CD4-positive, alpha-beta T cell (primary cell): Measurements from ENCODE around the gene PEX10. TPM values are rescaled to one million over a fixed set of nuclear protein-coding genes. Genes with fewer than 3 reads are reported as not detected.

Experiments used
- ATAC-seq: fragments of 200-7000 bp; cut with Tn5 transposase; one replicate; pipeline ENCODE4 v1.10.0; 2022; ENCODE audit warnings: mild to moderate bottlenecking; ENCODE audit not compliant: poor library complexity
- CTCF ChIA-PET: fragments of 350-600 bp; sonication (Branson Sonifier 250); formaldehyde crosslinking; loops from one replicate; lab custom pipeline; 2021; ENCODE audit warnings: antibody characterized with exemption, inconsistent platforms; lab: Charles Lee
- POLR2A ChIA-PET: fragments of 350-600 bp; sonication (Branson Sonifier 250); formaldehyde crosslinking; loops from one replicate; lab custom pipeline; 2021; ENCODE audit warnings: antibody characterized with exemption, inconsistent platforms; lab: Charles Lee
- DNase-seq, 14 experiments: peaks; one replicate each; pipeline ENCODE4 v3.0.0-alpha.2; 2013 to 2020; ENCODE audit warnings: mixed read lengths in 2 of 14
- H3K27ac ChIP-seq, 2 donors: one replicate each; pipeline versions ENCODE4 v1.5.1 to v1.7.0; 2013; ENCODE audit warnings: low read length in 2 of 2, low read depth in 1 of 2, mild to moderate bottlenecking in 1 of 2
- H3K27me3 ChIP-seq, 2 experiments: 1 replicate in 1 of 2; 2 replicates in 1 of 2; pipeline versions ENCODE4 v1.6.1 to v1.7.0; 2013; ENCODE audit warnings: low read length in 2 of 2, control low read depth in 1 of 2, mild to moderate bottlenecking in 1 of 2, moderate library complexity in 1 of 2; ENCODE audit not compliant: insufficient read depth in 2 of 2, control insufficient read depth in 1 of 2
- H3K36me3 ChIP-seq: one replicate; pipeline ENCODE4 v1.6.1; 2013; ENCODE audit warnings: low read length, control low read depth; ENCODE audit not compliant: insufficient read depth
- H3K4me1 ChIP-seq: one replicate; pipeline ENCODE4 v1.6.1; 2013; ENCODE audit warnings: low read length, control low read depth; ENCODE audit not compliant: insufficient read depth
- H3K4me3 ChIP-seq: one replicate; pipeline ENCODE4 v1.5.1; 2013; ENCODE audit warnings: mild to moderate bottlenecking, low read length, moderate library complexity
- H3K9me3 ChIP-seq, 2 experiments: 1 replicate in 1 of 2; 2 replicates in 1 of 2; pipeline versions ENCODE4 v1.6.1 to v1.7.0; 2013; ENCODE audit warnings: low read length in 2 of 2, mild to moderate bottlenecking in 2 of 2, control low read depth in 1 of 2, moderate library complexity in 1 of 2; ENCODE audit not compliant: control insufficient read depth in 1 of 2, insufficient read depth in 1 of 2
- H3K27ac Mint-ChIP-seq: one replicate; pipeline ENCODE4 v1.8.0; 2020; ENCODE audit warnings: mixed read lengths
- H3K27me3 Mint-ChIP-seq: one replicate; pipeline ENCODE4 v1.8.0; 2021; ENCODE audit warnings: mixed read lengths
- H3K36me3 Mint-ChIP-seq: one replicate; pipeline ENCODE4 v1.8.0; 2021; ENCODE audit warnings: low read depth, mixed read lengths
- H3K4me1 Mint-ChIP-seq: one replicate; pipeline ENCODE4 v1.8.0; 2021; ENCODE audit warnings: low read depth, mixed read lengths
- H3K4me3 Mint-ChIP-seq: one replicate; pipeline ENCODE4 v1.8.0; 2020; ENCODE audit warnings: mild to moderate bottlenecking, mixed read lengths
- H3K9me3 Mint-ChIP-seq: one replicate; pipeline ENCODE4 v1.8.0; 2020; ENCODE audit warnings: mixed read lengths
- CTCF ChIP-seq: fragments of 200-600 bp; IDR thresholded peaks from one replicate; pipeline ENCODE4 v1.8.0; 2022; ENCODE audit warnings: antibody characterized with exemption, mild to moderate bottlenecking
- intact Hi-C, 2 experiments: fragments of 100-400 bp; cut with DNase I in 1 of 2; cut with micrococcal nuclease in 1 of 2; formaldehyde crosslinking; loops; one replicate each; pipeline versions ENCODE4 v1.15.1 to v1.9.0; 2023 to 2025; cut with DNase I, micrococcal nuclease
- total RNA-seq, 174 experiments: library from RNA in 2 of 174; stranded (reverse) in 2 of 174; gene quantifications; one replicate each; pipeline ENCODE4 v1.2.3 and lab custom pipeline; 2021 to 2026

PEX10 gene
- total RNA-seq, 2 experiments from 2014 or later, result 12.0 to 12.5 TPM

GRCh38 chr1:2389644-2390043 is 22.7 kb downstream of the PEX10 start:
- Histone ChIP-seq H3K27ac (no peak overlapping the region), H3K4me1 (peaks cover 38% of the 10 kb centered on the region), H3K4me3 (no peak overlapping the region), H3K36me3 (peaks cover 20% of the 10 kb centered on the region), H3K27me3 (no peaks in the 10 kb centered on the region), H3K9me3 (no peaks in the 10 kb centered on the region)
- intact Hi-C loops, result loop anchor here (2.0 to 10.0 kb wide), 4 partner anchors 75 to 755 kb away; partner anchors contain the start of genes FAAP20 (in 1 of the 2) and MMP23B (in 1 of the 2)
- H3K4me3 Mint-ChIP-seq, result peak overlapping the region; percentile 79
- H3K36me3 Mint-ChIP-seq, result peaks cover 27% of the 10 kb centered on the region
- no peaks in the 10 kb centered on the region for H3K27me3 Mint-ChIP-seq
- no peak for TF ChIP-seq CTCF
- peak in 1 of 14 experiments; percentile 3 for DNase-seq
- ChIA-PET CTCF (interaction anchor here (1.2 to 1.3 kb wide), 2 partner anchors 8 to 195 kb away, joined by 5 read pairs; partner anchors contain the start of gene FAAP20), POLR2A (no interaction called here)
- no peaks in the 10 kb centered on the region for H3K9me3 Mint-ChIP-seq
- ATAC-seq, result no peak
- H3K27ac Mint-ChIP-seq, result no peak overlapping the region
- H3K4me1 Mint-ChIP-seq, result peaks cover 26% of the 10 kb centered on the region

- Histone ChIP-seq H3K36me3 (peaks cover 7% of the 10 kb centered on the region), H3K27me3 (no peaks in the 10 kb centered on the region), H3K27ac (no peak overlapping the region), H3K9me3 (no peaks in the 10 kb centered on the region), H3K4me3 (no peak overlapping the region), H3K4me1 (peaks cover 24% of the 10 kb centered on the region)
- intact Hi-C loops, result loop anchor here in 1 of 2 experiments (10.0 kb wide), 1 partner anchor 73 kb away; no protein-coding TSS in a partner anchor
- H3K4me1 Mint-ChIP-seq, result peaks cover 12% of the 10 kb centered on the region
- no peak overlapping the region for H3K27ac Mint-ChIP-seq
- H3K36me3 Mint-ChIP-seq, result peaks cover 16% of the 10 kb centered on the region
- POLR2A ChIA-PET, result no interaction called here
- H3K9me3 Mint-ChIP-seq, result no peaks in the 10 kb centered on the region
- CTCF ChIA-PET, result interaction anchor here (0.8 kb wide), 1 partner anchor 26 kb away, joined by 3 read pairs; no protein-coding TSS in a partner anchor
- TF ChIP-seq CTCF, result no peak
- DNase-seq (peak in 1 of 14 experiments; percentile 1), ATAC-seq (no peak)
- no peaks in the 10 kb centered on the region for H3K27me3 Mint-ChIP-seq
- H3K4me3 Mint-ChIP-seq, result no peak overlapping the region
These were observed 24.1 kb downstream of the PEX10 start for GRCh38 chr1:2388004-2388913.

DNA sequence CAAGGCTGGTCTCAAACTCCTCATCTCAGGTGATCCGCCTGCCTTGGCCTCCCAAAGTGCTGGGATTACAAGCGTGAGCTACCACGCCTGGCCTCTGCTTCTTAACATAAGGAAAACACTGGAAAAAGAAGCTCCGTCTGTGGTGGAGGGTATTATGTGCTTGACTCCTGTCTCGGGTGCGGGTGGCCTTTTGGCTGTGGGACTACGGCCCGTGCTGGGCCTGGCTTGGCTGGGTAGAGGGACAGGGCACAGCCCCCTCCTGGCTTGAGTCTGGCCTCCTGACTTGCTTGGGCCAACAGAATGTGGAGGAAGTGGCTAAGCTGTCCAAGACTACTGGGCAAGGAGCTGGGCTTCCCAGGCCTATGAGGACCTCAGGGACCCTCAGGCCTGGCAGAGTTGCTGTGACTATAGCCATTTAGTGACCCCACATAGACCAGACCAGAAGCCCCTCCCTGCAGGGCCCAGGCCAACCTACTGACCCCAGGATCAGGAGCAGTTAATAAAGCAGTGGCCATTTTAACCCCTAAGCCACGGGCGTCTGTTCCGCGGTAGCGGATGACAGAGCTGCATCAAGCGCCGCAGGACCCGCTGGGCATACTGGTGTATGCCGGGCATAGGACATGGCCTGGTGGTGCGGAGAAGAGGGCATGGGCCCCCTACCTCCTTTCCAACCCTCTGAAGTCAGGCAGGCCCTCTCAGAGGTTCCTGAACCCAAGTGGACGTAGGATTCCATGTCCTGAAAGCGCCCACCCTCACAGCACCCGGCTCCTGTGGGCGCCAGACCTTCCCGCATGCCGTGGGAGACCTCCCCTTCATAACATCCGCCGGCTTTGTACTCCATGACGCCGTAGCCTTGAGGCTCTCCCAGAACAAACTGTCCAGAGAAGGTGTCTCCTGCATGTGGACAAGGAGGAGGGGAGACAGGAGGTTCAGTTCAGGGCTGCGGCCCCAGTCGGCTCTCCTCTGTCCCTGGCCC is 25.4 kb downstream of the PEX10 start:
- Histone ChIP-seq H3K36me3 (no peaks in the 10 kb centered on the region), H3K4me3 (no peak overlapping the region), H3K4me1 (peaks cover 20% of the 10 kb centered on the region), H3K27ac (no peak overlapping the region), H3K9me3 (no peaks in the 10 kb centered on the region), H3K27me3 (no peaks in the 10 kb centered on the region)
- no peak overlapping the region for H3K27ac Mint-ChIP-seq
- no peaks in the 10 kb centered on the region for H3K4me1 Mint-ChIP-seq
- POLR2A ChIA-PET, result no interaction called here
- intact Hi-C loops, result loop anchor here in 1 of 2 experiments (10.0 kb wide), 1 partner anchor 72 kb away; no protein-coding TSS in a partner anchor
- TF ChIP-seq CTCF, result no peak
- no peaks in the 10 kb centered on the region for H3K27me3 Mint-ChIP-seq
- no peaks in the 10 kb centered on the region for H3K9me3 Mint-ChIP-seq
- DNase-seq (peak in 1 of 14 experiments; percentile 1), ATAC-seq (no peak)
- H3K4me3 Mint-ChIP-seq, result peak overlapping the region; percentile 15
- CTCF ChIA-PET, result no interaction called here
- H3K36me3 Mint-ChIP-seq, result peaks cover 4% of the 10 kb centered on the region
